HG03064 (cell line): ENCODE measurements around the gene CTDSPL2.
"Not testable (repeated sequence)": the region's sequence is repeated elsewhere in the genome, so short reads cannot be mapped to it uniquely, and the experiment has no call there.

Experiments
- ATAC-seq: cut with Tn5 transposase; IDR thresholded peaks from one replicate; pipeline ENCODE4 v1.9.1; 2021; ENCODE audit warnings: low read depth; ENCODE audit not compliant: unreplicated experiment

The CTDSPL2 gene

GRCh38 chr15:44479343-44479742, 51.9 kb downstream of the CTDSPL2 start:
- ATAC-seq: no peak

DNA sequence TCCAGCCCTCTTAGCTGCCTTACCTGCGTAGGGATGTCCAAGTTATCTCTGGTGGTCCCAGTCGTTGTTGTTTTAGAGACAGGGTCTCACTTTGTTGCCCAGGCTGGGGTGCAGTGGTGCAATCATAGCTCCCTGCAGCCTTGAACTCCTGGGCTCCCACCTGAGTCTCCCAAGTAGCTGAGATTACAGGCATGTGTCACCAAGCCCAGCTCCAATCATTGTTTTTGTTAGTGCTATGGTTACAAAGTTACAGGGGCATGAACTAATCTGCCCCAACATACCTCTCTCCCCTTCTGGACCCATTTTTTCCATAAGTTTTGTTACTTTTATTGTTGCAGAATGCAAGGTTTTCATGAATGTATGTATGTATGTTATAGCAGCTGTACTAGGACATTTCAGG, 54.7 kb downstream of the CTDSPL2 start:
- ATAC-seq: no peak

- ATAC-seq: no peak
Observed at GRCh38 chr15:44485880-44486279, 58.5 kb downstream of the CTDSPL2 start.

- ATAC-seq: no peak
Observed at GRCh38 chr15:44489464-44489863, 62.0 kb downstream of the CTDSPL2 start.

DNA sequence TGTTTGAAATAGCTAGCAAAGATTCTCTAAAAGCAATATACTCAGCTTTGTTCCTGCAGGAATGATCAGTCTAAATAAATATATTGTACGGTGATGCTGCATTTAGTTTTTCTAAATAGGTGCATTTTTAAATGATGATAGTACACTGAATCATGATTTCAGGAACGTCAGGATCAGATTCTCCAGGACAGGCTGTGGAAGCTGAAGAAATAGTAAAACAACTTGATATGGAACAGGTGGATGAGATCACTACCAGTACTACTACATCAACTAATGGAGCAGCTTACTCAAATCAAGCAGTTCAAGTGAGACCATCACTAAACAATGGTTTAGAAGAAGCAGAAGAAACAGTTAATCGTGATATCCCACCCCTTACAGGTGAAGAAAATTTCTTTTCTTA, 63.2 kb downstream of the CTDSPL2 start:
- no peak for ATAC-seq

DNA sequence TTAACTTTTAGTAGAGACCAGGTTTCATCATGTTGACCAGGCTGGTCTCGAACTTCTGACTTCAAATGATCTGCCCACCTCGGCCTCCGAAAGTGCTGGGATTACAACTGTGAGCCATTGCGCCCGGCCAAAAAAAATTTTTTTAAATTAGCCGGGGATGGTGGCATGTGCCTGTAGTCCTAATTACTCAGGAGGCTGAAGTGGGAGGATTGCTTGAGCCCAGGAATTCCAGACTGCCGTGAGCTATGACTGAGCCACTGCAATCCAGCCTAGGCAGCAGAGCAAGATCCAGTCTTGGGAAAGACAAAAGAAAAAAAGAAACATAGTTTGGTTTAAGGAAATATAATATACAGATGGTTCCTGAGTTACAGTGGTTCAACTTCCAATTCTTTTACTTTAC, 64.6 kb downstream of the CTDSPL2 start:
- ATAC-seq: no peak

DNA sequence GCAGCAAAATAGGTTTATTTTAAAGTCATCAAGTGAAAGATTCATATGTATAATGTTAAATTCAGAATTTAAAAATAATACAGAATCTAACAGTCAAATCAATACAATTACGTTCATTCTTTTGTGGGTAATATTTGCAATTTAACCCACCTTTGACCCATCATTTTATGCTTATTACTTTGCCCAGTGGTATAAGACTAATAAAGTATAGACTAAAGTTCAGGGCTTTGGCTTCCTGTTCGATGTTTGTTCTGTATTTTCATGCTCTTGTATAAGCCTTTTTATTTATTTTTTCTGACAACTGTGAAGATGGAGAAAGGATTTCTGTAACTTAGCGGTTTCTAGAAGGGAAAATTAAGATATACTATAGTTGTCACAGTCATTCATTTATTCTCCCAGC, 65.2 kb downstream of the CTDSPL2 start:
- ATAC-seq: no peak

DNA sequence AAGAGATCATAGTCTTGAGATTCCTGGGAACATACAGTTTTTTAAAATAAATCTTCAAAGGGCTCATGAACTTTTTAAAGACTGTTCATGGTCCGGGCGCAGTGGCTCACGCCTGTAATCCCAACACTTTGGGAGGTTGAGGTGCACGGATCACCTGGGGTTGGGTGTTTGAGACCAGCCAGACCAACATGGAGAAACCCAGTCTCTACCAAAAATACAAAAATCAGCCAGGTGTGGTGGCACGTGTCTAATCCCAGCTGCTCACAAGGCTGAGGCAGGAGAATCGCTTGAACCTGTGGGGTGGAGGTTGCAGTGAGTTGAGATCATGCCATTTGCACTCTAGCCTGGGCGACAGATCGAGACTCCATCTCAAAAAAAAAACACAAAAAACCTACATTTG, 68.1 kb downstream of the CTDSPL2 start:
- ATAC-seq: no peak

- no peak for ATAC-seq
Observed at GRCh38 chr15:44500555-44500954, 73.1 kb downstream of the CTDSPL2 start.

DNA sequence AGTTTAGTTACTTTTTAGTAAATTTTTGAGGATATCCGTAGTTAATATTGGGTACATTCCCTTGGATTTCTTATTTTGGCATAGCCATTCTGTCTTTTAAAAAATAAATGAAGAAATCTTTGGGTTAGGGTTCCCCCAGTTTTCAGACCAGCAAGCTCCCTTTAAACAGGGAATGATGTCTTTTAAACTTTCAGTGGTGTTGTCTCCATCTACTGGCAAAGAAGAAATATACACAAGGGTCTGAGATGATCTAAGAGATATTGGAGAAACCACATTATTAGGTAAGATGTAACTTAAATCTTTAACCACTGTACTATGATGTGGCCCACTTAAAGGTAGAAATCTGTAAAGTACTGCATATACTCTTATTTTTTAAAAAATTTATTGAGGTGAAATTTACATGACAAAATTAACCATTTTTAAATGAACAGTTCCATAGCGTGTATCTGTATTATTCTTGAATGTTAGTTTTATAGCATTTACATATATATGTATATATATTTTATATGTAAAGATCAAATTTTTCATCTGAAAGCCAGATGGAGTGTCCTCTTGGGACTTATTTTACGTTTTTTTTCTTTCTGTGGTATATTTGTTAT, 74.4 kb downstream of the CTDSPL2 start:
- no peak for ATAC-seq

- no peak for ATAC-seq
Observed at GRCh38 chr15:44516436-44516835, 89.0 kb downstream of the CTDSPL2 start.

GRCh38 chr15:44519537-44519936, 92.1 kb downstream of the CTDSPL2 start:
- ATAC-seq: no peak

GRCh38 chr15:44525018-44525417, 97.6 kb downstream of the CTDSPL2 start:
- ATAC-seq: no peak

DNA sequence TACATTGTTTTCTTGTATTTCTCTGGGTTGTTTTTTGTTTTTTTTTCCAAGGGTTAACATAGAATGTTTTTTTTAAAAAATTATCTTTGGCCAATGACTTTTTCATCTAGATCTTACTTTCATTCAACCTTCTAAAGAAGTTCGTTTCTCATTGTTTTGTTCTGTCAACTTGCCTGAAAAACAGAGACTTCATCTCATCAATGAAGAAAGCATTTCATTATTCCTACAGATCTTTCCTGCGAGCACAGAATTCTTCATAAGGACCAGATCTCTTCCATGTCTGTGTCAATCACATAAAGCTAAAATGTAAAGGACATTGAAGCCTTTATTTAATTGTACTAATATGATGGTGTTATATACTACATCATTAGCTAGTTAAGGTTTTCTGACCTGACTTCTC, 99.8 kb downstream of the CTDSPL2 start:
- ATAC-seq: no peak

DNA sequence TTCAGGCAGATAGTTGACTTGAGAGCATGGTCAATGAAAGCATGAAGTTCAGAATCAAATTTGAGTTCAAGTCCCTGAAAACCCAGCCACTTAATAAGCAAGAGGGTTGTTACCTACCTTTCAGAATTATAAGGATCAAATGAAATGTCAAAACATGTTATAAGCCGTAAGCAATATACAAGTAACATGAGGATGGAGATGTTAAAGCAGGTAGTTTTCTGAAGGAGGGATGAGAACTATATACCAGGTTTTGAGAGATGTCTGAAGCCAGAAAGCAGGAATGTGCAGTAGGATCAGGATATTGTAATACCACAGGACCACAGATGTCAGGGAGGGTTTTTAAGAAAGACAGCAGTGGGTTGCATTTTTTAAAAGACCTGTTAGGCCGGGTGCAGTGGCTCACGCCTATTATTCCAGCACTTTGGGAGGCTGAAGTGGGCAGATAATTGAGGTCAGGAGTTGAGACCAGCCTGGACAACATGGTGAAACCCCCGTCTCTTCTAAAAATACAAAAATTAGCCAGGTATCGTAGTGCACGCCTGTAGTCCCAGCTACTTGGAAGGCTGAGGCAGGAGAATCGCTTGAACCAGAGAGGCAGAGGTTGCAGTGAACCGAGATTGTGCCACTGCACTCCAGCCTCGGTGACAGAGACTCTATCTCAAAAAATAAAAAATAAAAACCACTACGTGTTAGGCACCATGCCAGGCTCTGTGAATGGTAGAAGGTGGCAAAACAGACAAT, 102.6 kb downstream of the CTDSPL2 start:
- no peak for ATAC-seq

DNA sequence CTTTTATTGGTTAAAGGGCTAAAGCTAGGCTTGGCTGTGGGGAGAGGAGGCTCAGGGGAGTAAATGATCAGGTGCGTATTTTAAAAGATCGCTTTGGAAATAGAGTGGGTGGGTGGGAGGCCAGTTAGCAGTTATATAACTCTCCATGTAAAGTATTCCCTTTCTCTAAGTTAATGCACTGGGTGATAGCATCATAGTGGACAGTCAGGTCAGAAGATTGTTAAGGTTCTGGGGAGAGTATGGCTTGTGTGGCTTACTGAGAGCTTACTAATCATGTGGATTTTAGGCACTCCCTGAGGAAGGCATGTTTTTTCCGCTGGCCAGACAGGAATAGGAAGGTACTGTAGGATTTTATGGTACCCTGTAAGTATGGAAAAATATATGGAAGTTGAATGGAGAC, 103.2 kb downstream of the CTDSPL2 start:
- ATAC-seq: no peak

- not testable (repeated sequence) for ATAC-seq
Observed at GRCh38 chr15:44532275-44532674, 104.8 kb downstream of the CTDSPL2 start.

DNA sequence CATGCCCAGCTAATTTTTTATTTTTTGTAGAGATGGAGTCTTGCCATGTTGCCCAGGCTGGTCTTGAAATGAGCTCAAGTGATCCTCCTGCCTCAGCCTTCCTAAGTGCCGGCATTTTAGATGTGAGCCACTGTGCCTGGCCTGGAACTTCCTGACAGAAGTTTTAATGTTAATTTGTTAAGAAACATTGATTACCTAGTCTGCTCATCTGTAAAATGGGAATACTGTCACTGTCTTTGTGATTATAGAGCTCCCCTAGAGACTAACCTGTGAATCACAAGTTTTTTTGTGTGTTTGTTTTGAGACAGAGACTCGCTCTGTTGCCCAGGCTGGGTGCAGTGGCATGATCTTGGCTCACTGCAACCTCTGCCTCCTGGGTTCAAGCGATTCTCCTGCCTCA, 105.3 kb downstream of the CTDSPL2 start:
- ATAC-seq: no peak

DNA sequence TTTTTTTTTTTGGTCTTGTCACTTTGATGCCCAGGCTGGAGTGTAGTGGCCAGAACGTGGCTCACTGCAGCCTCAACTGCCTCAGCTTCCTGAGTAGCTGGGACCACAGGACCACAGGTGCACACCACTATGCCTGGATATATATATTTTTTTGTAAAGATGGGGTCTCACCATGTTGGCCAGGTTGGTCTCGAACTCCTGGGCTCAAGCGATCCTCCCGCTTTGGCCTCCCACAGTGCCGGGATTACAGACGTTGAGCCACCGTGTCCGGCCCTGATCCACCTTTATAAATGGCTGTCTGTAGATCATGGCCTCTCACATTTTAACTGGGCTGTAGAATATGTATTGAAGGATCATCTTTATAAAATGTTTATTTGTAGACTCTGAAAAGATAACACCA, 107.7 kb downstream of the CTDSPL2 start:
- no peak for ATAC-seq

DNA sequence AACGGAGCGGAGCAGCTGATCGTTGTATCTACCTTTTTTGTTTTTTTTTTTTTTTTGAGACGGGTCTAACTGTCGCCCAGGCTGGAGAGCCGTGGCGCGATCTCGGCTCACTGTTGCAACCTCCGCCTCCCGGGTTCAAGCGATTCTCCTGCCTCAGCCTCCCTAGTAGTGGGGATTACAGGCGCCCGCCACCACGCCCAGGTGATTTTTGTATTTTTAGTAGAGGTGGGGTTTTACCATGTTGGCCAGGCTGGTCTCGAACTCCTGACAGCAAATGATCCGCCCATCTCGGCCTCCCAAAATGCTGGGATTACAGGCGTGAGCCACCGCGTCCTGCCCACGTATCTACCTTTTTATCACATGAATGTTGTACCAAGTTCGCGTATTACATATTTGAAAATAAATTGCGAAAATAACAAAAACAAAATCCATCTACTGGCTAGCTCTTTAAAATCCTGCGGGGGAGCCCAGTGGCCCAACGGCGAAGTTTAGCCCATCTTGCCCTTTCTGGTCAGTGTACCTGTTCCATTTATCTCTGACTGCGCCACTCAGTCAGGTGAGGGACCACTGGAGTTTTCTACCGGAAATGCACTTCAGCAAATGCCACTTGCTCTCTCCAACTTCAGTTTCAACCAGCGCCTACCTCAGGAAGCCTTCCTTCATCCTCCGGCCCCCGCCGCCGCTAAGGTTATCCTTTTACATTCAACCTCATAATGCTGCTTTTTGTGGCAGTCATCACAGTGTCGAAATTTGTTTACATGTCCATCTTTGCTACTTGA, 108.3 kb downstream of the CTDSPL2 start:
- ATAC-seq: no peak

DNA sequence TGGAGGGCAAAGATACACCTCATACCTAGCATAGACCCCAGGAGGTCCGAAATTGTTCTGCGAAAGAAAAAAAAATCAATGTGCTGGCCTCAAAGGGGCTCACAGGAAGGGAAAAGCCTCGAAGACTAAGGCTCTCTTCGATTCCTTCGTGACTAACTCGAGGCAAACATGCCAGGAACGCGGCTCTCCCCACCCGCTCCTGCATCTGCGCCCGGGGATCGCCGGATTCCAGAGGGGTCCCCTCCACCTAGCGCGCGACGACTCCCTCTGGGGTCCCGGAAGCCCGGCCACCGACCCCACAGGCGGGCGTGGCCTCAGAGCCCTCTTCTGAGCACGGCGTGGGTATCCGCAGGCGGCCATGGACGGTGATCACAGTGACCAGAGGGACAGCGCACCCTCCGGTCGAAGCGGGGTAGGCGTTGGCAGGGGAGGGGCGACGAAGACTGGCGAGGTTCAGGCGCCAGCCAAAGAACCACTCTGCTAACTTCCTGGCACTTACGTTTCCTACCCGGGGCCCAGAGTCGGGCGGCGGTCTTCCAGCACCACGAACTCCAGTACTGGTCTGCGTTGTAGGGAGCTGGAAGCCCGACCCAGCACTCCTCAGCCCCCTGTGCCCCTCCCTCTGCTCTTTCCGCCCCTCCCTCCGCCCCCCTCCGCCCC, 109.0 kb downstream of the CTDSPL2 start:
- peak; percentile 55 for ATAC-seq
